HG03097 (cell line): Measurements from ENCODE around the gene GALNTL6.
A peak's percentile ranks its signal among the peaks of the same experiment; 100 is the strongest.
"Not testable (repeated sequence)": the region's sequence is repeated elsewhere in the genome, so short reads cannot be mapped to it uniquely, and the experiment has no call there.

Experiments used
- ATAC-seq: cut with Tn5 transposase; IDR thresholded peaks from one replicate; pipeline ENCODE4 v1.9.1; 2021; ENCODE audit not compliant: unreplicated experiment, low FRiP score

Gene GALNTL6

DNA sequence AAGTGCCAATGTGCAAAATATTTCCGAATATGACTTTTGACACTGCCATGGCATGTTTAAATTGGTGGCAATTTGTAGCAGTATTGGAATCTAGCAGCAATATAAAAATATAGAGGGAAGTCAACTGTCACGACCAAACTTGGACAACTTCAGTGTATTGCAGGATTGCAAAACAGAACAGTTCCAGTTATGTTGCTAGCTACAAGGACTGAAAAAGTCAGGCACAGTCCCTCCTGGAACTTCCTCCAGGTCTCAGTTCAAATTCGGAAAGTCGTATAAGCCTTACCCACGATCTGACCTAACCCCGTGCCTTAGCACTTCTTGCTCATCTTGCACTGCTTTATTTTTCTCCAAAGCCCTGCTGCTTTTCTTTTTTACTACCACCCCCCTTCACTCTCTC, 965.4 kb downstream of the GALNTL6 start:
- no peak for ATAC-seq

DNA sequence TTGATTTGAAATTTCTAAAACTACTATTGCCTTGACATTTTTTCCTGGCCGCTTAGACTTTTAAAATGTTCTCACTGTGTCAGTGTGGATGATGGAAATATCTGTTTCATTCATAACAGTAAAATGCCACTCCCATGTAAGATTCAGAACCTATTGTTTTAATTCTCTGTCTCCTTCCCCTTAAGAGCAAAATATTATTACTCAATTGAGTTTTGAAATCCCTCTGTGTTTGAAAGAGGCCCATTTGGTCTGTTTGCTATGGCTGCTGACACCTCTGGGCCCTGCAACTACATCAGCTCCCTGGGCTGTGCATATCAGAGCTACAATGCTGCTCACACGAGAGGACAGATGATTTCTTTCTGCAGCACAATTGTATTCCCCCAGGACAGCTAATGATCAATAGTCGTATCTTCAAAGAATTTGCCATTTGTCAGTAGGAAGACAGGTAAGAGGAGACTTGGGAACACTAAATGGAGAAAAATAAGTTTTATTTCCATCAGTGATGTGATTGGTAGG, 967.4 kb downstream of the GALNTL6 start:
- no peak for ATAC-seq

DNA sequence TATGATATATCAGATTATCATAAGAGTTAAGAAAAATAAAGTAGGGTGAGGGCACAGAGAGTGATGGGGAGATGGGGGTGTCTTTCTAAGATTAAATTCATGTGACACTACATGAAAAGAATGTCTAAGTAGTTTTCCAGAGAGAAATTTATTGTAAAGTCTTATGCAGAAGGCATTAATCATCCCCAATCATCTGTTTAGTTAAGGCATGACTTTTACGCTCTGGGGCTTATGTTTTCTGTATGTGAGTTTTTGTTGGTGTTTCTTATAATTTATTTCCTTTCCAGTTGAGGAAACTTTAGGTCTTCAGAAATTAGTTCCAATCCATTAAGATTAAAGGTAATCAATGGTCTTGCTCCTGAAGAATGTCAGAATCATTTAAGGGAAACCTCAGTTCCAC, 972.4 kb downstream of the GALNTL6 start:
- ATAC-seq = no peak

DNA sequence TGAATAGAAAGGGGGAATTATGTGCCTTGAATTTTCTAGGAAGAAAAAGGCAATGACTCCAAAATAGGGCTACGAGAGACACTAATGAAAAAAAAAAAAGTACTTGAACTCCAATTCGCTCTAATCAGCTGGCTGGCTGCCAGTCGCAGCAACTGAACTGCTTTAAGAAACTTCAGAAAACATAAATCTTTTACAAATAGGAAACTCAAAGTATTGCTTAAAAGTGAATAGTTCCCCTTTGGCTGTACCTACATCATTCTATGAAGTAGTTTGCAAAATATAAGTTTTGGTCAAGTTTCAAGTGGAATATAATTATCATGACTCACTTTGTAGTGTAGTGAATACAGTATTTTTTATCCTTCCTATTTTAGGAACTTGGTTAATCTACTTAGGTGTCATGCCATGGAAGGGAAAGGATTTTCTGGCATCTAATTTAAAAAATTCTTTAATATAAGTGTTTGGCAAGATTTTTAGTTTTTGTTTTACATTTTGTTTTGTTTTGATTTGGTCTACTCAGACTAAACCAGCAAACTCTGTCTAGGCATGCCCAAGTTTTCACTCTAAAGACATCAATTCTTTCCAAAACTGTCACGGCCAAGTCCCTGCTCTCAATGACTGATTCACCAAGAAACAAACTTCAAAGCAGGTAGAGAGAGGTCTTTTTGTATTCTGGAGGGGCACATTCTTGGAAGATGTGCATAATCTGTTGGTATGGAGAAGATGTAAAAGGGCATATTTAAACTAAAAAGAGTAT, 973.0 kb downstream of the GALNTL6 start:
- no peak for ATAC-seq

DNA sequence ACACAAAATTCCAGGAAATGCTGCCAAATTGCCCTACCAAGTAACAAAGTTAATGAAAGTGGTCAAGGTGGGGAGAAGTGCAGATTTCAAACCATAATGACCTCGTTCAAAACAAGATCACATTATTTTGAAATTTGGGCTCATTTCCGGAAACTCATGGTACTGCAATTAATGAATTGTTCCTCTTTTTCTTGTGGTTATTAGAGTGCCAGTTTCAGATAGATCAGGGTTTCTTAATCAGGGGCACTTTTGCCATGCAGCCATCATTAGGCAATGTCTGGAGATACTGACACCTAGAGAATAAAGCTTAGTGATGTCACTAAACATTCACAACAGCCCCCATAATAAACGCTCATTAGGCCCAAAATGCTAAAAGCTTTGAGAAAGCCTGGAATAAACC, 973.9 kb downstream of the GALNTL6 start:
- no peak for ATAC-seq

DNA sequence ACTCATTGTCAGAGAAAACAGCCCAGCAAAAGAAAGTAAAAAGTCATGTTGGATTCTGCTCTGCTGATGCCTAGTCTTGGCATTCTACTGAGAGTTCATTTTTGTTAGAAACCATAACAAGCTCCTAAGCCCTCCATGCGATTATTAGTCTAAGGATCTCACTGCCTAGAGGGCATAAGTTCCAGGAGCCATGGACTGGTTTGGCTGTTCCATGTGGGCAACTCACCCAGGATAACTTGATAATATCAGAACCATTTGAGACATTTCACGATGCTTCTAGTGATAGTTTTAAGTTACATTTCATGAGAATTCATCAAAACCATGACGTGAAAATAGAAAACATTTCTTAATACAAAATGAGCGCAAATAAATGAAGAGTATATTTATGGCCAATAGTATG, 978.6 kb downstream of the GALNTL6 start:
- no peak for ATAC-seq

DNA sequence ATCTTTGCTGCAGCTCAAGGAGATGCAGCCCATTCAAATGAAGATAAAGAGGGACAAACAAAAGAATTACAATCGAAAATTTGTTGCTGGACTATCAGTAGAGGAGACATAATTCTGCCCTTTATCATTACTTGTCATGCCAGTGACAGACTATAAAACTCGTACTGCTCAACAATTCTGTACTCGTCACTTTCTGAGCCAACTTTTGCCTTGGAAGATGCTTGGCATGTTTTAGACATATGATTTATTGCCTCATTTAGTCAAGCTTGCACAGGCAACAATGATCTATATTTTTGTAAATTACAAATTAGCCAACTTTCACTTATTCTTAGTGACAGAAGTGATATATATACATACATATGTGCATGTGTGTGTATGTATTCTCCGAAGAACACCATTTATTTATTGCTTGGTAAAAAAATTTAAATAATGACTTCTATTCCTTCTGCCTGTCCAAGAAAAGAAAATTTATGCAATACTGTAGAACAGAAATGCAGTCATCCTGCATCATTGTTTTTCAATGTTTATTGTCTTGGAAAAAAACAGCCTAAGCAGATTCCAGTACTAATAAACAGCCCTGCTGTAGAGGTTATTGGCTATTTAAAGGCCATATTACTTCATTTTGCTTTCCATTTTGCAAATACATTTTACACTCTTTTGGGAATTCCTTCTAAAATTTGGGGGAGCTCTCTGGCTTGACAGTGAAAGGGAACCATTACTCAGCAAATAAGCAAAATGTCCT, 980.5 kb downstream of the GALNTL6 start:
- no peak for ATAC-seq

DNA sequence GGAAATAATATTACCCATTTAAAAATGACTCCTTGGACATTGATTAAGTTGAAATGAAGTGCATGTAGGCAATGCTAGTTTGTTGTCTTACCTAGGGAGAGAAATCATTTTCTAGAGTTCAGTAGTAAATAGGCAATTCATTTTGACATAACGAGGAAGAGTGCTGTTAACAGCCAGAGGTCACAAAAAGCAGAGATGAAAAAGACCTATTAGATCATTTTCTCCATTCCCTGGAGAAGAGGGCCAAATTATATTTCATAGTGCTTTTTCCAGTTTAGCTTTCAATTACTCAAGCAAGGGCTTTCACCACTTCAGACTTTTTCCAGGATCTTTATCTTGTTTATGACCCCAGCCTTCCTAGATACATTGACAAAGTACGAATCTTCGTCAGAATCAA, 981.1 kb downstream of the GALNTL6 start:
- no peak for ATAC-seq

DNA sequence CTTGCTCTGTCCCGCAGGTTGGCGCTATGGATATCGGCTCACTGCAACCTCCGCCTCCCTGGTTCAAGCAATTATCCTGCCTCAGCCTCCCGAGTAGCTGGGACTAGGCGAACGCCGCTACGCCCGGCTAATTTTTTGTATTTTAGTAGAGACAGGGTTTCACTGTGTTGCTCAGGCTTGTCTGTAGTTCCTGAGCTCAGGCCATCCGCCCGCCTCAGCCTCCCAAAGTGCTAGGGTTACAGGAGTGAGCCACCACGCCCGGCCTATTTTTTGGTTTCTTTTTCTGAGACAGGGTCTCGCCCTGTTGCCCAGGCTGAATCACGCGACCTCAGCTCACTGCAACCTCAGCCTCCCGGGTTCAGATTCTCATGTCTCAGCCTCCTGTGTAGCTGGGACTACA, 984.1 kb downstream of the GALNTL6 start:
- not testable (repeated sequence) for ATAC-seq

DNA sequence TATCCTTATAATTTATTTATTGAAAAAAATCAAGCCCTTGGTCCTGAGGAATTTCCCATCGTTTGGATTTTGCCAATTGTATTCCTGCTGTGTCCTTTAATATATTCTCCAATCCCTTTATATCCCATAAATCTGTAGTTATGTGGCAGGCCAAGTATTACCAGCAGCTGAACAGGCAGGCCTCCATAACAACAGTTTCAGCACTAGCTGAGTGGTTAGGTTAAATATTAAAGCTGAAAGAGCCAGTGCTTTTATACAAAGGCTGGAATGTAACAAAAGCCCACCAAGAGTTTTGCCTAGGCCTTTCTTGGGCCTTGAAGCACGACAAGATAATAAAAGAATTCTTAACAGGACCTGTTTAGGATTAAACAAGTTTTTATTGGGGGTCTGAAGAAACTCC, 988.8 kb downstream of the GALNTL6 start:
- ATAC-seq = no peak

DNA sequence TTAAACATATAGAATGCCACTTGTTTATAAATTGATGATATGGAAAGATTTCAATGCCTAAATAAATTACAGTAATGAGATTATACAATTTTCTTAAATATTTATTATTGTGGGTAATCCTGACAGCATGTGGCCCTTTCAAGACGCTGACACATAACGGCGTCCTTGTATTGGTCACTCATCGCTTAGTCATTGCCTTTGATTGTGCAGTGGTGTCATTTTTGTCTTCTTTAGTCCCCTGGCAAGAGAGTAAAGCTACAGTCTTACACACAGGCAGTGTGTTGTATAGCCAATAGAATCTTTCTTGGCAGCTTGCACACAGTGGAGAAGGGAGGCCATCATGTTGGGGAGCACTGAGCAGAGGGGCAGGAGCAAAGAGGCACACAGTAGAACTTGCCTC, 993.6 kb downstream of the GALNTL6 start:
- no peak for ATAC-seq

DNA sequence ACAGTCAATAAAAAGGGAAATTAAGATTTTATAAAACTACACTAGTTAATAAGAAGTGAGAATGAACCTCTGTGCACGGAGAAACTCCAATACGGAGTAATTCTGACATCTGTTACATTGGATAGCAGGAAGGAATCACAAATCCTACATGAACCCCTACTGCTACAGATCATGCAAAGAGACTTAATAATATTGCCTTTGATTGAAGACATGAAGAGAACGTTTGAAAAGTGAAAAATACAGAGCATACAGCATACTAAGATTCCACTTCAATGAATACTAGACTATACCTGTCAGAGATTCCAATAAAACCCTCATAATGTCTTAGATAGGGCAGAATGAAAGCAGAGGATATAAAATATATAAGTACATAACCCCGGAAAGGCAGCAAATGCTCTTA, 995.0 kb downstream of the GALNTL6 start:
- ATAC-seq = no peak

DNA sequence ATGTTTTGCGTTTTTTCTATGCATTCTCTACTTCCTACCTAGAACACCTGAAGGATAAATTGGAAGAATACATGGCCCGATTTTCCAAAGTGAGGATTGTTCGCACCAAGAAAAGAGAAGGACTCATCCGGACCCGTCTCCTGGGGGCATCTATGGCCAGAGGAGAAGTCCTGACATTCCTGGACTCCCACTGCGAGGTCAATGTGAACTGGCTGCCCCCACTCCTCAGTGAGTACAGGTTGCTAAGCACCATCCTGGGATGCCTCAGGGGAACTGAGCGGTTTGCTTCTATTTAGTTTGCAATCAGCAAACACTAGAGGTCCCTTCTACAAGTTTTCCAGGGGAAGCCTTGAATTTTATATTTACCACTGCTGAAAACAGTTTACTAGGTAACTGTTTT, 996.1 kb downstream of the GALNTL6 start:
- ATAC-seq = no peak

DNA sequence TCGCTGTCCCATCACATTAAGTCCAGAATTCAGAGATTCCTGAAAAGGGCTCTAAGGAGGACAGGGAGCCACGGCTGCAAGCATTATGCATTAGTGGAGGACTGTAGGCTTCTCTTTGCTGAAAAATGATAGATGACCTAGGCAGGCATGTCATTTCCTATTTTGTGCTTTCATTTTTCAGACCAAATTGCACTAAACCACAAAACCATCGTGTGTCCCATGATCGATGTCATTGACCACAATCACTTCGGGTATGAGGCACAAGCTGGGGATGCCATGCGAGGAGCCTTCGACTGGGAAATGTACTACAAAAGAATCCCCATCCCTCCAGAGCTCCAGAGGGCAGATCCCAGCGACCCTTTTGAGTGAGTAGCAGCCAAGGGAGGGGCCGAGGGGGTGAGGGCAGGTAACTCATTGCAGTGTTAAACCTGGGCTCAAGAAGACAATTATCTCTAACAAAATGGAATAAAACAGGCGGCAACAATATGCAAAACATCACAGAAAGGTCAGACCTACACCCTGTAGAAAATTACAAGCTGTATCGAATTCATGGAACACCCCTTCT, 1000.2 kb downstream of the GALNTL6 start:
- ATAC-seq = peak; percentile 95

DNA sequence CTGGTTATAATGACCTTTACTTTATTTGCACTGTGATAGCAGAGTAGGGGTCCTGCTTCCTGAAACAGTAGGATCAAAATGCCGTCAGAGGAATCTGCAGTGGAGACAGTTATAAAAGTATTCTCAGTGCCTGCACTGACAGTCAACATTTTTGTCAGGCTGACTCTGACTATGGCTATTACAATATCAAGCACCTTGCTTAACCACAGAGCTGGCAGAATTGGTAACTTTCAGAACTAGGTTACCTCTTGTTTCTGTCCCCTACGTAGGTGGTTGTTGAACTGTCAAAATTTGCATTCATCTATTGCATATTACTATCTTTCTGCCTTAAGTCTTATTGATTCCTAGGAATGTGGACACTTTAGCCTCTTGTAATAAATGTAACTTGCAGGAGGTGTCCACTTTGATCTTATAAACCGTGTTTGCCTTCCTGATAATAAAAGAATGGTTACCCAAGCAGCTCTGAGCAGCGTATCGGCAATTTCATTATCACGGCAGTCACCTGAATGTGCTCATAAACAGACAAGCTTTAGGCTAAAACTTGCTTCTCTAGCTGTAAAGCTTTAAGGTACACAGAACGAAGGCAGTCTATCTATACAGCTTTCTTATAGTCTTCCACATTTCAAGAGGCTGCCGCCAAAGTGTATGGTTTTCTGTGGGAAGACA, 1002.4 kb downstream of the GALNTL6 start:
- no peak for ATAC-seq

DNA sequence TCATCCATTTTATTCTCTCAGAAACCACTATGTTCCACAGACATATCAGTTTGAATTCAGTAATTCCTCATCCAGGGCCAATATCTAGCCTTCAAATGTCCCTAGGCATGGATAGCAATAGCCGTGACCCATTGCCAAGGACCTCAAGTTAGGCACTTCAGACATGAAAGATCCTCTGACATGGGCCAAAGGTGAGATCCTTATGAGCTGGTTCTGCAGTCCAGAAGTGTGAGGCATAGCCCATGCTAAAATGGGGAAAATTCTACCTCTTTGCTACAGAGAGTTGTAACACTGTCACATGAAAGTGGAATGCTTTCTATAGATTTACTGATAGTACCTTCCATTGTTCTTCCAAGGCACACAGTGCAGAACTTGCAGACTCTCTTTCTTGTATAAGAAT, 1005.7 kb downstream of the GALNTL6 start:
- ATAC-seq = no peak

DNA sequence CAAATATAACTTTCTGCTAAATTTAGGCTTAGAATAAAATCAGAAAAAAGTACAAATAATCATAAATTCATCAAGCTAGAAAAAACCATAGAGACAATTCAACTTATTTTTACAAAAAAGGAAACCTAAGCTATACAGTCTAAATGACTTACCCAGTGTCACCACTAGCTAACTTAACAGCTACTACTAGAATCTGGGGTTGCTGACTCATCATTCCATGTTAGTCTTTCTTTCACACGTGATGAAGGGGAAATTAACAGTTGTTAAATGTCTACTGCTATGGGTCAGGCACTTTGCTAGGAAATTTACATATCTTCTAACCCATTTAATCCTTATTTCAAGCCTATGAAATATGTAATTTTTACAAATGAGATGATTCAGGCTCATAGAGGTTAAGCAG, 1006.1 kb downstream of the GALNTL6 start:
- ATAC-seq = no peak

DNA sequence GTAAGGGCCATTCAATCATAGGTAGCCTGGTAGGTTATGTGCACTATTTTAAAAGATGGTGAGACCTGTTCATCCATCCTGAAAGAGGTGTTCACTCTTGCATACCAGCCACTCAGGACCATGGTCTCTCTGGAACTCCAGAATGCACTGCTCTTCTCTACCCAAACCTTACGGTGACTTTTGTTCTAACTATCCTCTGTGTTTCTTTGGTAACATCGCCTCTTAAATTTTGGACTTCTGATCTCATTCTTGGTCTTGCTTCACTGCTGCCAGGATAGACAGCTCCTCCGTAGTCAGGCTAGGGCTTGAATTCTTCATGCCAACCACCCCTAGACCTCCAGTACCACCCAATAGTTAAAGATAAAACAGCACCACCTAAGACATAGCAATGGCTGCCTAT, 1009.1 kb downstream of the GALNTL6 start:
- ATAC-seq = no peak

DNA sequence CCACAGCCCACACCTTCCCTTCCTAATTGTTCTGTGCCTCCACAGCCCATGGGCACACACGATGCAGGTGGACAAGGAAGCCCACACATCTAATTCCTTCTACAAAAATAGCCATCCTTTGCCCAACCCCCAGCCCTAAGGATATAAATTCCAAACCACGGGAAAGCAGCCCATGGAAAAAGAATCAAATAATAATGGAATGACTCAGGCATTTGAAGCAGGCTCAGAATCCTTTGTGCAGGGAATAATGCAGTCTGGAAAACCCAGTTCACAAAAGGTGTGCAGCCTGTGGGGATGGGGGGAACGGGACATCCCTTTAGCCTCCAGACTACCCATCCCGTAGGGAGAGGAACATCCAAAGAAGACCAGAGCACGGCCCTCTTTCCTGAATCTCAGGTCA, 1013.1 kb downstream of the GALNTL6 start:
- no peak for ATAC-seq

DNA sequence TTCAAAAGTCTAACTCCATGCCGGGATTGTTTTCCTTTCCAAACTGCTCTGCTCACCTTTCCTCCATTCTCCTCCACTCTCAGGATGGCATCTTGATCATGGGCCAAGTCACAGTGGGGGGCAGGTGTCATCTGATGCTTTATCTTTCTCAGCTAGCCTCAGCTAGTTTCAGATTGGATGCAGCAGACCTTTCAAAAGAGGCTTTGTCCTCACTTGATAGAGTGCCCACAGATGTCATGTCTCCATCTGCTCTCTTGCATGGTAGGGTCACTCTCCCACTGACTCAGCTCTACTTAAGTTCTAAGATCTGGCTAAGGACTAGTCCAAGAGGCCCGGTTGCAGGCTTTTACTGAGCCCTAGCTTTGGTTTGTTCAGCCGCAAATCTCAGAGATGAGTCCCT, 1013.7 kb downstream of the GALNTL6 start:
- no peak for ATAC-seq

DNA sequence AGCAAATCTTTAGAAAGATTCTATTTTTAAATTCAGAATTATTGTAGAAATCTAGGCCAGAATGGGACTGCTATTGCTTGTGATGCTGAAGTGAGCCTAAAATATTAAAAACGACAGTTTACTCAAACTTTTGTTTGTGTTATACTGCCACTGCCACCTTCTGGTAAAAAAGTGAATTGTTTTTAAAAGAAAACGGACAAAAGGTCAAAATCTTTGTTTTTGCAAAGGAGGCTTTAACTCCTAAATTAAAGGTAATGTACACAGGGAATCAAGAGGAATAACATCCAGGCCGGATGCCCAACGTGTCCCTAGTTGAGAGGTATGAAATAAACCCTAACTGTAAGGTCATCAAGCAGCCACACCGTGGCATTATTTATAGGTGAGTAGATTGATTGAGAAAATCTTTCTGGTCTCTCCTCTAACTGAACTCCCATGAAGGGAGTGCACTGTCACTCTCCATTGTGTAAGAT, 1017.1 kb downstream of the GALNTL6 start:
- no peak for ATAC-seq
